Stimulated activated CD8-positive, alpha-beta memory T cell treated with anti-CD3 and anti-CD28 coated beads, Interleukin-12 subunit alpha, Interleukin-12 subunit beta, amount 100 ng/mL, for 4 hours (primary cell): ENCODE data around the gene POTEE.
"Not testable (repeated sequence)": the region's sequence is repeated elsewhere in the genome, so short reads cannot be mapped to it uniquely, and the experiment has no call there.

ENCODE experiments used
- DNase-seq: peaks from one replicate; pipeline ENCODE4 v3.0.0-alpha.2; 2020; ENCODE audit warnings: low read depth

Gene POTEE

DNA sequence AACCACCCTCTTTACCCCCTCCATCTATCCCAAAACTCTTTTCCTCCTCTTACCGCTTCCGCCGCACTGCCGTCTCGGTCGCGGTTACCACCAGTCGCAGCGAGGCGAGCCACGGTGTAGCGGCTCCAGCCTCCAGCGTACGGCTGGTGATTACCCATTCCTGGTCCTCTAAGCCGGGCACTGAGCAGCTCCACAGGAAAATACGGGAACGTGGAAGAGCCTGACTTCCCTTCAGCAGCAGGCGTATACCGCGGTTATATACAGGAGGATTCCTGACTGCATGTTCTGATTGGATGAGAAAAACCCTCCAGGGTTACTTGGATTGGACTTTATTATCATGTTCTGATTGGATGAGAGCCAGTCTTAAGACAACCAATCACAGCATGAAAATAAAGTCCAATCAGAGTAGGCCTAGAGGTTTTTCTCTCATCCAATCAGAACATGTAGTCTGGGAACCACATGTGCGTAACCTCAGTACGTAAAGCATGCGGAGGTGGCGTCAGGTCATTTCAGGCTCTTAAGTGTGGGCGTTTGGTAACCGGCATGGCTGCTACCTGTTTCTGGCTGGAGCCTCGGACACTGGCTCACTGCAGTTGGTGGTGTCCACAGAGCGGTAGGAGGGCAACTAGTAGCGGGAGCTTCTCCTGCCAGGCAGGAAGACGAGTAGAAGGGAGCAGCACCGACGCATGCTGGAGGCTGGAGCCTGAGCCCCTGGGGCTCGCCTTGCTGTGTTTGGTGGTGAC, at the start of gene POTEE:
Gene POTEE, plus strand, starts transcription at position 507 of the 743 bp plus-strand sequence. CDS start 8,867 bp downstream, outside the sequence.
- DNase-seq: not testable (repeated sequence)

DNA sequence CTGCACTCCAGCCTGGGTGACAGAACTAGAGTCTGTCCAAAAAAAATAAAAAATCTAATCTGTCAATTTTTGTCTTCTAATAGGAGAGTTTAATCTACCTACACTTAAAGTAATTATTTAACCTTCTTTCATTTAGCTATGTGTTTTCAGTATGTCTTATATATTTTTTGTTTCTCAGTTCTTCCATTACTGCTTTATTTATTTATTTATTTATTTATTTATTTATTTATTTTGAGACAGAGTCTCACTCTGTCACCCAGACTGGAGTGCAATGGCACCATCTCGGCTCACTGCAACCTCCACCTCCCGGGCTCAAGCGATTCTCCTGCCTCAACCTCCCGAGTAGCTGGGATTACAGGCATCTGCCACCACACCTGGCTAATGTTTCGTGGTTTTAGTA, 43.8 kb upstream of the POTEE start:
- not testable (repeated sequence) for DNase-seq

DNA sequence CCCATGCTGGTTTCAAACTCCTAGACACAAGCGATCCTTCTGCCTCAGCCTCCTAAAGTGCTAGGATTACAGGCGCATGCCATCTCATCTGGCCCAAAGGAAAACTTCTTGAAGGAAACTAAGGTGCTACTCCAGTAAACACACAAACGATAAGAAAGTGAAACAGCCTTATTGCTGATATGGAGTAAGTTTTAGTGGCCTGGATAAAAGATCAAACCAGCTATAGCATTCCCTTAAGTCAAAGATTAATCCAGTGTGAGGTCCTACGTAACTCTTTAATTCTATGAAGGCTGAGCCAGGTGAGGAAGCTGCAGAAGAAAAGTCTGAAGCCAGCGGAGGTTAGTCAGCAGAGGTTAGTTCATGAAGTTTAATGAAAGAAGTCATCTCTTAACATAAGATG, 40.8 kb upstream of the POTEE start:
- DNase-seq: no peak

DNA sequence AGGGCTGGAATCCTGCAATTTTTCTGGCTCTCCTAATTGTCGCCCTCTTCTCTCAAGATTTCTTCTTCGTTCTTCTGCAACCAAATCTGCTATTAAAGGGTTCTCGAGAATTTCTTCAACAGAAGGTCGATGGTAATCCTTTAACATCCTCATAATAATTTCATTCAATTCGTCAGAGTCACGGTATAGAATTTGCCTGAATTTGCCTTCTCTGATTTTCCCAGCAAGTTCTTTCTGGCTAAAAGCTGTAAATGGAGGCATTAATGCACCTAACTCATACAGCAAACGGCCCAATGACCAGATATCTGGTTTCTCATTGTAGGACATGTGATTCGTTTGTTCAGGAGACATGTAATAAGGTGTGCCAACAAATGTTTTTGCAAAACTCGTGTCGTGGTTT, 31.3 kb upstream of the POTEE start:
- not testable (repeated sequence) for DNase-seq

DNA sequence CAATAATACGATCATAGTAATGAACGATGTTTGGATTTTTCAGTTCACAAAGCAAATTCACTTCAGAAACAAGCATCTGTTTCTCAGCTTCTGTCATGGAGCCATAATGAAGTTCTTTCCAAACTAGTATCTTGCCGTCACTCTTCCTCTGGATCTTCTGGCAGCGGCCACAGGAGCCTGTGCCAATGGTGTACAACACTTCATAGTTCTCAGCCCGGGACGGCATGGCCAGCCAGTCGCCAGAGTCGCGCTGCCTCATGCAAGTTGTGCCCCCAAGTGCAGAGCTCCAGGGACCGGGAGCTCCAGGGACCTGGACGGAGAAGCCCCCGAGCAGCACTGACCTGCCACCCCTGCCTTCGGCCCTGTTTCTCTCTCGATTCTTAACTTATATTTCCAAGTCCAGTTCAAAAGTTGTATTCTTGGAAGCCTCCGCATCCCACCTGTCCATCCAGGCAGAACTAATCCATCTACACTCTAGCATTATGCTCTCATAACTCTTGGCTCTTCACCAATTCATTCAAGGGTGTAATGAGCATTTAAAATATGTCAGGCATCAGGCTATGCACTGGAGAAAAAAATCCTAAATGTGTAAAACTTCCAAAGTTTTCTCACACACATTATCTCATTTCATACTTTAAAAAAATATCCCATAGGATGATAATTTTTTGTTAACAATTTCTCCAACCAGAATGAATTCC, 30.5 kb upstream of the POTEE start:
- DNase-seq: not testable (repeated sequence)

DNA sequence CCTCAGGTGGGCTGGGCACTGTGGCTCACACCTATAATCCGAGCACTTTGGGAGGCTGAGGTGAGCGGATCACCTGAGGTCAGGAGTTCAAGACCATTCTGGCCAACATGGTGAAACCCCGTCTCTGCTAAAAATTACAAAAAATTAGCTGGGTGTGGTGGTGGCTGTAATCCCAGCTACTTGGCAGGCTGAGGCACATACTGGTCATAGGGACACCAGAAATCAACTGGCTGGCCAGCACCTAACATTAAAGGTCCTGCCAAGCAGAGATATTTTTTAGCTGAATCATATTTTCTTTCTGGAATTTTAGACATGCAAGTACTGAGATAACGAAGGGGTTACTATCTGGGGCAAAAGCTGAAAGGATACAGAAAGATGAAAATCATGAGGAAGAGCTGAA, 27.9 kb upstream of the POTEE start:
- DNase-seq: not testable (repeated sequence)

DNA sequence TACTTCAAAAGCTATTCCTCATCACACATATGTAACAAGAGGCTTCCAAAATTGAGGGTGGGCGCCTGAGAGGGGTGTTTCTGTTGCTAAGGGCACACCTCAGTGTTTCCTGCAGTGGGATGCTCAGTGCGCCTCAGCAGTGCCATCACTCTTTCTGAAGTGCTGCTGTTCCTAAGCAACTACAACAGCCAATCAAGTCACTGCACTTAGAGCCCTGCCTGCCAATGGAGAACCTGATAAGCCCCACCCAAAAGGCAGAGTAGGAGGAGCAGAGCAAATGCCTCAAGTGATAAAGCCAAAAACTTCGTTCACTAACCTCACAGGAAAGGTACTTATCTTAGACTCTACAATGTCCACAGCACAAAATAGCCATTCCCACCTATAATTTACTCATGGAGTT, 15.9 kb upstream of the POTEE start:
- DNase-seq: not testable (repeated sequence)

DNA sequence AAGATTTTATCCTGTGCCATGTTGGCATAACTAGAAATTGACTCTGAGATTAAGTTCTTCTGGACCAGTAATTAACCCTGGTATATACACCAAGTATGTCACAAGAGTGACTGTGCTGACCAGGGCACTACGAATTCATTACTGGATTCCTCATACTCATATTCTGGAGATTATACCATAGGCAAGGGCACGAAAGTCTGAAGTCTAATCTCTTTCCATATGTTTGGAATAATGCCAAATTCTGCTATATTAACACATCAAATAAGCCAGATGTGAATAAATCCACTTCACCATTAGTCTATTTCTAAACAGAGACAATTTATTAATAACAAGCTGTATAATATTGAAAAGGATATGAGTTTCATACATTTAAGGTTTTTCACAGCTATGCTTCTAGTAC, 13.2 kb upstream of the POTEE start:
- not testable (repeated sequence) for DNase-seq

DNA sequence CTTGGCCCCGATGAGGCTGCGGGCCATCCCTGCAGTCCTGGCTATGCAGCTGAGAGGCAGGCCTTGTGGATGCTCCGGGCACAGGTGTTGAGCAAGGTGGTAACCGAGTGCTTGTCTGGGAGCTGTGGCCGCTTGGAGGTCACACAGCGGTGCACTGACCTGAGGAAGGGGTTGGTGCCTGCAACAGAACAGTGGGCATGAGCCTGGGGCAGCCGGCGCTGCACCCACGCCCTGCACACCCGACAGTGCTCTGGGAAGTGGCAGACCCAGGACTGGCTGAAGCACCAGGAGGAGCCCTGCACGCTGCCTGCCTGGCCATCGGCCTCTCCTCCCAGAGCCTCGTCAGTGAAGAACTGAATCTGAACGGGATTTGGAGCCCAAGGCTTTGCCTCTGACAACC, 8.2 kb upstream of the POTEE start:
- no peak for DNase-seq

DNA sequence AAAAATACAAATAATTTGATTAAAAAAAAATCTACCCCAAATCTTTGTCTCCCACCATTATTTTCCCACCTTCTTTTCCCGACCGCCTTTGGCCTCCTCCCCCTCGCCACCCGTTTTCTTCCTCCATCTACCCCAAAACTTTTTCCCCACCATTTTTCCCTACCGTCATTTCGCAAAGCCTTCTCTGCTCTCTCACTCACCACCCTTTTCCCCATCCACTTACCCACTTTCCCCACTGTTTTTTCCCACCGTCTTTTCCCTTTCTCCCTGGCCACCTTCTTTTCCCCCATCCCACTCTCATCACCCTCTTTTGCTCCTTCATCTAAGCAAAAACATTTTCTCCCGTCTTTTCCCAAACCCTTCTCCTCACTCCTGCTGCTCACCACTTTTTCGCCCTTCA, 1.5 kb upstream of the POTEE start:
- DNase-seq: not testable (repeated sequence)

DNA sequence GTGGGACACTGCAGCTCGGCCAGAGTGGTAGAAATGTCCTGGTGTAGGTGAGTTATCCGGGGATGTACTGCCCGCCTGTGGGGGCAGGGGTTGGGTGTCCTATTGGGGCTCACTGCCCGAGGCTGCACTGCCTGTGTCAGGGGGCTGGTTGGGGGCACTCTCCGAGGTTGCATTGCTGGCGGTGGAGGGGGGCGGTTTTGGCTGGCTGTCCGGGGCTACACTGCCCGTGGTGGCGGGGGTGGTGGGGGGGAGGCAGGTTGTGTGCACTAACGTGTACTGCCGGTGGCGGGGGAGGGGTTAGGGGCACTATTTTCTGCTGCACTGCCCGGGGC, 403 bp downstream of the POTEE start:
- DNase-seq: not testable (repeated sequence)

DNA sequence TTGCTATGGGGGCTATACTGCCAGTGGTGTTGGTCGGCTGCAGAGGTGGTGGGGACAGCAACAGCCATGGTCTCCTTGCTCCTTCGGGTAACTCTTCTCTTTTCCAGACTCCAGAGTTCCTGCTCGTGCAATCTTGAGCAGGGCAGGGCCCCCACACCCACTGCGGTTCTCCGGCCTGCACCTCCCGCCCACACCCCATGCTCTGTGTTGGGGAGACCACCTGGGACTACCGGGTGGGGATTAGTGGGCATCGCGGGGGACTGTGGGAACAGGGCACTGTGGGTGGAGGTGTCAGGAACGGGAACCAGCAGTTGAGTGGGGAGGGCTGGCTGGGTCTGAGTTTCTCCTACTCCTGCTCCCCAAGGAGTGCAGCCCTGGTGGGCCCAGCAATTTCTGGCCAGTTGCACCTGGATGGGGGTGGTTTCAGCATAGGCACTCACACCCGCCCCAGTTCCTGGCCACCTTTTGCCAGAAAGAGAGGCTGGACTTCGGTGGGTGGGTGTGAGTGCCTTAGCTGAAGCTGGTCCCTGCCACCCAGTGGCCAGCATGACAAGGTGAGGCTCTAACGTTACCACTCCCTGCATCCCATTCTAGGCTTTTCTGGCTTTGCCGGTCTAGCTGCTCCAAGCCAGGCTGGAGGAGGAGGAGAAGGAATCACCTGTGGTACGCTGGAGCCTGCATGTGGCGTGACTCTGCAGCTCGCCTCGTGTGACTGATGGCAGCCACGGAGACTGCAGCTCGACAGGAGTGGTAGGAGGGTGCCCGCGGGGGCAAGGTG, 1.3 kb downstream of the POTEE start:
- DNase-seq: not testable (repeated sequence)

DNA sequence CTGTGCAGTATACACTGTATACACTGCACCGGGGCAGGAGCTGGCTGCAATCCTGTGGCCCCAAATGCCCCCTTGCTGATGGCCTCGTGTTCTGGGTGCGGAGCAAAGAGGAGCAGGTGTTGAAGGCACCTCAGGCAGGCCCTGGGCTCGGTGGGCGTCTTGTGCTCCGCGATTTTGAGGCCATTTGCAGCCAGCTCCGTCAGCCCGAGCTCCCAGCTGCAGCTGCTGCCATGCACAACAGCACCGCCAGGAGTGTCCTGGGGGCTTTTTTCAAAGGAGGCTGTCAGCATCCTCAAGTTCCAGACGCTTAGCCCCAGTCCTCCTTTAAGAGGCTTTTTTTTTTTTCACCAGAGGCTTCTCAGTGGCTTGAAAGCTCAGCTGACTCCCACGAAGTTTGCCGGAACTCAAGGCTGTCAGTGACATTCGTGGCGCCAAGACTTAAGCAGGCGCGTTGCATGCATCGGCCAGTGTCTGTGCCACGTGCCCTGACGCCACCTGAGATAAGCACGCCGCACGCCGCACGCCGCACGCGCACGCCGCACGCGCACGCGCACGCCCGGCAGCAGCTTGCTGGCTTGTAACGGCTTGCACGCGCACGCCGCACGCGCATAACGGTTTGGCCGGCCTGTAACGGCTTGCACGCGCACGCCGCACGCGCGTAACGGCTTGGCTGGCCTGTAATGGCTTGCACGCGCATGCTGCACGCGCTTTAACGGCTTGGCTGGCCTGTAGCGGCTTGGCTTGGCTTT, 8.1 kb downstream of the POTEE start:
- DNase-seq: not testable (repeated sequence)

DNA sequence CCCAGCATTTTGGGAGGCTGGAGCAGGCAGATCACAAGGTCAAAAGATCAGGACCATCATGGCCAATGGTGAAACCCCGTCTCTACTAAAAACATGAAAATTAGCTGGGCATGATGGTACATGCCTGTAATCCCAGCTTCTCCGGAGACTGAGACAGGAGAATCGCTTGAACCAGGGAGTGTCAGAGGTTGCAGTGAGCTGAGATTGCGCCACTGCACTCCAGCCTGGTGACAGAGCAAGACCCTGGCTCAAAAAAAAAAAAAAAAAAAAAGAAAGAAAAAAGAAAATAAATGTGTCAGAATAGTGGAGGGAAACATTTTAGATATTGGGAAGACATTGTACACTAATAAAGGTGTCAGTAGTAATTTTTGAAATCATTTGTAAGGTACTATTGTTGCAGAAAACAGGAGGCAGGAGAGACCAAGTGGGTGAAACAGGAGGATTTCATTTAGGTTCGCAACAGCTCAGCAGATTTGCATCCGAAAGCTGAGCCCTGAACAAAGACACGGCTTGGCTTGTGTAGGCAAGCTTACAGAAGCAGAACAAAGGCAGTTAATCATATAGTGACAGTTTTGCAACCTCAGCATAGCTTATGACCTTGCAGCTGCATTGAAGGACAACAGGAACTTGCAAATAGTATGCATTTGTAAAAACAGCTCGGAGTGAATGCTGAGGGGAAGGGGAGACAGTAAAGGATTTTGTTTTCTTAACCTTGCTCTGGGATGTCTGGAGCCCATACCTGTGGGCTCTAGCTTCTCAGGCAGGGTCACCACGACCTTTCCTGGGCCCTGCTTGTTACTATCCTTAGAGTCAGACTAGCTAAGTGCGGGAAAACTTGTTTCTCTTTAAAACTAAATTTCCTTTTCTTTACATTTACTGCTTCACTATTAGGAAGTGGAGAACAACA, 26.5 kb downstream of the POTEE start:
- not testable (repeated sequence) for DNase-seq
